Fibroblast of lung (primary cell): ENCODE data around the gene SMCO2.

Experiments
- CTCF ChIP-seq, 2 donors: IDR thresholded peaks in 1 of 2; conservative IDR thresholded peaks in 1 of 2; 1 replicate in 1 of 2; 2 replicates in 1 of 2; pipeline ENCODE4 v1.5.1; 2011 to 2012; ENCODE audit warnings: low read length in 2 of 2, control low read depth in 1 of 2, inconsistent platforms in 1 of 2, low read depth in 1 of 2, mild to moderate bottlenecking in 1 of 2
- EZH2 ChIP-seq: IDR thresholded peaks from 2 replicates; pipeline ENCODE4 v1.5.1; 2012; ENCODE audit warnings: low read length, control low read depth, mild to moderate bottlenecking; ENCODE audit errors: missing control alignments

- TF ChIP-seq CTCF (conservative IDR thresholded peaks at IDR 0.05 in 1 of 2, IDR thresholded peaks at IDR 0.05 in 1 of 2; ENCODE audit: low read depth in 1 of 2, low read length in 2 of 2): no peak
- TF ChIP-seq EZH2: no peak
Measured at GRCh38 chr12:27477049-27477448, 30.5 kb downstream of the SMCO2 start.
